Measurements from ENCODE around the gene MTG1.

The MTG1 gene

DNA sequence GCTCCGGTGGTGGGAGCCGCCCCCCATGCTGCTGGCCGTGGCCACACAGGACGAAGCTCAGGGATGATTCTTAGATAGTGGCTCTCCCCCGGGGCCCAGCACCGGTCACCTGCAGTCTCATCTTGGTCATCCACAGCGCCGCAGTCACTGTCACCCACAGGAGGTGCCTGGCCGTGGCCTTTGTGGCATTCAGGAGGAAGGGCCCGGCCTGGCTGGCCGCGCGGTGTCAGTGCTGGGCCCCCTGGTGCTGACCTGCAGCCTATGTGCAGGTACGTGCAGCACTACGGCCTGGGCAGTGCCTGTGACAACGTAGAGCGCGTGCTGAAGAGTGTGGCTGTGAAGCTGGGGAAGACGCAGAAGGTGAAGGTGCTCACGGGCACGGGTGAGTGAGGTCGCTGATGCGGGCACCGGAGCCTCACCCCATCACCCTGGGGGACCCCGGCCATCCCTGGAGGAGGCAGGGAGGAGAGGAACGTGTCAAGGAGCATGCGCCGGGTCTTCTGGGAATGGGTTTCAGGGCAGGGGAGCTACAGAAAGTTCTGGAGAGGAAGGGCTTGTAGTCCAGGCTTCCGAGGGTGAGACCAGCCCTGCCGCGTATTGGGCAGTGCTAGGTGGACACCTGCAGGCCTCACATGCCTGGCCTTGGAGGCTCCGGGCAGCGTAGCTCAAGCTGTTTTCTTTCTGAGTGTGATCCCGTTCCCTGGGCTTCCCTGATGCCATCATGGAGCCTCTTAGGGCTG lies 25.4 kb downstream of the MTG1 start:
- ATAC-seq: no peak; the same call in 2 of the 3 replicates
- no peak for TF ChIP-seq ZNF565 (CRISPR knock-in tag; conservative IDR thresholded peaks at IDR 0.05; ENCODE audit: low read depth)
- no peak for TF ChIP-seq OSR1 (CRISPR knock-in tag; IDR thresholded peaks at IDR 0.05)
- no peak for TF ChIP-seq ZFP30 (CRISPR knock-in tag; IDR thresholded peaks at IDR 0.05)
- TF ChIP-seq ZNF8 (CRISPR knock-in tag; IDR thresholded peaks at IDR 0.05): no peak
- TF ChIP-seq, protein P1, sequence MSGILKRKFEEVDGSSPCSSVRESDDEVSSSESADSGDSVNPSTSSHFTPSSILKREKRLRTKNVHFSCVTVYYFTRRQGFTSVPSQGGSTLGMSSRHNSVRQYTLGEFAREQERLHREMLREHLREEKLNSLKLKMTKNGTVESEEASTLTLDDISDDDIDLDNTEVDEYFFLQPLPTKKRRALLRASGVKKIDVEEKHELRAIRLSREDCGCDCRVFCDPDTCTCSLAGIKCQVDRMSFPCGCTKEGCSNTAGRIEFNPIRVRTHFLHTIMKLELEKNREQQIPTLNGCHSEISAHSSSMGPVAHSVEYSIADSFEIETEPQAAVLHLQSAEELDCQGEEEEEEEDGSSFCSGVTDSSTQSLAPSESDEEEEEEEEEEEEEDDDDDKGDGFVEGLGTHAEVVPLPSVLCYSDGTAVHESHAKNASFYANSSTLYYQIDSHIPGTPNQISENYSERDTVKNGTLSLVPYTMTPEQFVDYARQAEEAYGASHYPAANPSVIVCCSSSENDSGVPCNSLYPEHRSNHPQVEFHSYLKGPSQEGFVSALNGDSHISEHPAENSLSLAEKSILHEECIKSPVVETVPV (CRISPR knock-in tag; IDR thresholded peaks at IDR 0.05): no peak
- no peak for TF ChIP-seq ZC3H10 (CRISPR knock-in tag; IDR thresholded peaks at IDR 0.05)
- TF ChIP-seq ESRRG (CRISPR knock-in tag; IDR thresholded peaks at IDR 0.05): no peak
- no peak for TF ChIP-seq TCF4 (CRISPR knock-in tag; IDR thresholded peaks at IDR 0.05; ENCODE audit: borderline replicate concordance)
- TF ChIP-seq, protein P2, sequence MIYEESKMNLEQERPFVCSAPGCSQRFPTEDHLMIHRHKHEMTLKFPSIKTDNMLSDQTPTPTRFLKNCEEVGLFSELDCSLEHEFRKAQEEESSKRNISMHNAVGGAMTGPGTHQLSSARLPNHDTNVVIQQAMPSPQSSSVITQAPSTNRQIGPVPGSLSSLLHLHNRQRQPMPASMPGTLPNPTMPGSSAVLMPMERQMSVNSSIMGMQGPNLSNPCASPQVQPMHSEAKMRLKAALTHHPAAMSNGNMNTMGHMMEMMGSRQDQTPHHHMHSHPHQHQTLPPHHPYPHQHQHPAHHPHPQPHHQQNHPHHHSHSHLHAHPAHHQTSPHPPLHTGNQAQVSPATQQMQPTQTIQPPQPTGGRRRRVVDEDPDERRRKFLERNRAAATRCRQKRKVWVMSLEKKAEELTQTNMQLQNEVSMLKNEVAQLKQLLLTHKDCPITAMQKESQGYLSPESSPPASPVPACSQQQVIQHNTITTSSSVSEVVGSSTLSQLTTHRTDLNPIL (CRISPR knock-in tag; IDR thresholded peaks at IDR 0.05; ENCODE audit: low read depth): no peak
- TF ChIP-seq, protein P3, sequence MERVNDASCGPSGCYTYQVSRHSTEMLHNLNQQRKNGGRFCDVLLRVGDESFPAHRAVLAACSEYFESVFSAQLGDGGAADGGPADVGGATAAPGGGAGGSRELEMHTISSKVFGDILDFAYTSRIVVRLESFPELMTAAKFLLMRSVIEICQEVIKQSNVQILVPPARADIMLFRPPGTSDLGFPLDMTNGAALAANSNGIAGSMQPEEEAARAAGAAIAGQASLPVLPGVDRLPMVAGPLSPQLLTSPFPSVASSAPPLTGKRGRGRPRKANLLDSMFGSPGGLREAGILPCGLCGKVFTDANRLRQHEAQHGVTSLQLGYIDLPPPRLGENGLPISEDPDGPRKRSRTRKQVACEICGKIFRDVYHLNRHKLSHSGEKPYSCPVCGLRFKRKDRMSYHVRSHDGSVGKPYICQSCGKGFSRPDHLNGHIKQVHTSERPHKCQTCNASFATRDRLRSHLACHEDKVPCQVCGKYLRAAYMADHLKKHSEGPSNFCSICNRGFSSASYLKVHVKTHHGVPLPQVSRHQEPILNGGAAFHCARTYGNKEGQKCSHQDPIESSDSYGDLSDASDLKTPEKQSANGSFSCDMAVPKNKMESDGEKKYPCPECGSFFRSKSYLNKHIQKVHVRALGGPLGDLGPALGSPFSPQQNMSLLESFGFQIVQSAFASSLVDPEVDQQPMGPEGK (CRISPR knock-in tag; IDR thresholded peaks at IDR 0.05; ENCODE audit: borderline replicate concordance): no peak
- TF ChIP-seq CSDC2 (CRISPR knock-in tag; IDR thresholded peaks at IDR 0.05): no peak

DNA sequence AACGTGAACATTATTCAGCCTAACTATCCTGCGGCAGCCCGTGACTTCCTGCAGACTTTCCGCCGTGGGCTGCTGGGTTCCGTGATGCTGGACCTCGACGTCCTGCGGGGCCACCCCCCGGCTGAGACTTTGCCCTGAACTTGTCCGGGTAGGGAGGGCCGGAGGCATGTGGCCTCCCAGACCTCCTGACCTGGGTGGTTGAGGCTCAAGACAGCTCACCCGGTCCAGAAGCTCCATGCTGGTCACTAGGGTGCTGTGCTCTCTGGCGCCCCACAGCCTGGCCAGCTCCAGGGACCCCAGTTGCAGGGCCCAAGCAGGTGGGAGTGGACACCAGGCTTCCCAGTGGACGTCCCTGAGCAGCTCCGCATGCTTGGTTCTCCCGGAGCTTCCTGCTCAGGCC lies 26.1 kb downstream of the MTG1 start:
- ATAC-seq: no peak
- TF ChIP-seq CSDC2 (CRISPR knock-in tag; IDR thresholded peaks at IDR 0.05): no peak
- no peak for TF ChIP-seq ARNTL (CRISPR knock-in tag; IDR thresholded peaks at IDR 0.05; ENCODE audit: borderline replicate concordance, low read depth)
- TF ChIP-seq, protein P3 (CRISPR knock-in tag; IDR thresholded peaks at IDR 0.05; ENCODE audit: borderline replicate concordance): no peak
- TF ChIP-seq ZNF70 (CRISPR knock-in tag; IDR thresholded peaks at IDR 0.05): no peak
- no peak for TF ChIP-seq ISL1 (CRISPR knock-in tag; IDR thresholded peaks at IDR 0.05)
- TF ChIP-seq, protein P4, sequence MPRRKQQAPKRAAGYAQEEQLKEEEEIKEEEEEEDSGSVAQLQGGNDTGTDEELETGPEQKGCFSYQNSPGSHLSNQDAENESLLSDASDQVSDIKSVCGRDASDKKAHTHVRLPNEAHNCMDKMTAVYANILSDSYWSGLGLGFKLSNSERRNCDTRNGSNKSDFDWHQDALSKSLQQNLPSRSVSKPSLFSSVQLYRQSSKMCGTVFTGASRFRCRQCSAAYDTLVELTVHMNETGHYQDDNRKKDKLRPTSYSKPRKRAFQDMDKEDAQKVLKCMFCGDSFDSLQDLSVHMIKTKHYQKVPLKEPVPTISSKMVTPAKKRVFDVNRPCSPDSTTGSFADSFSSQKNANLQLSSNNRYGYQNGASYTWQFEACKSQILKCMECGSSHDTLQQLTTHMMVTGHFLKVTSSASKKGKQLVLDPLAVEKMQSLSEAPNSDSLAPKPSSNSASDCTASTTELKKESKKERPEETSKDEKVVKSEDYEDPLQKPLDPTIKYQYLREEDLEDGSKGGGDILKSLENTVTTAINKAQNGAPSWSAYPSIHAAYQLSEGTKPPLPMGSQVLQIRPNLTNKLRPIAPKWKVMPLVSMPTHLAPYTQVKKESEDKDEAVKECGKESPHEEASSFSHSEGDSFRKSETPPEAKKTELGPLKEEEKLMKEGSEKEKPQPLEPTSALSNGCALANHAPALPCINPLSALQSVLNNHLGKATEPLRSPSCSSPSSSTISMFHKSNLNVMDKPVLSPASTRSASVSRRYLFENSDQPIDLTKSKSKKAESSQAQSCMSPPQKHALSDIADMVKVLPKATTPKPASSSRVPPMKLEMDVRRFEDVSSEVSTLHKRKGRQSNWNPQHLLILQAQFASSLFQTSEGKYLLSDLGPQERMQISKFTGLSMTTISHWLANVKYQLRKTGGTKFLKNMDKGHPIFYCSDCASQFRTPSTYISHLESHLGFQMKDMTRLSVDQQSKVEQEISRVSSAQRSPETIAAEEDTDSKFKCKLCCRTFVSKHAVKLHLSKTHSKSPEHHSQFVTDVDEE (CRISPR knock-in tag; IDR thresholded peaks at IDR 0.05): no peak
- TF ChIP-seq RARB (CRISPR knock-in tag; IDR thresholded peaks at IDR 0.05): no peak
- no peak for TF ChIP-seq ZNF8 (CRISPR knock-in tag; IDR thresholded peaks at IDR 0.05)

DNA sequence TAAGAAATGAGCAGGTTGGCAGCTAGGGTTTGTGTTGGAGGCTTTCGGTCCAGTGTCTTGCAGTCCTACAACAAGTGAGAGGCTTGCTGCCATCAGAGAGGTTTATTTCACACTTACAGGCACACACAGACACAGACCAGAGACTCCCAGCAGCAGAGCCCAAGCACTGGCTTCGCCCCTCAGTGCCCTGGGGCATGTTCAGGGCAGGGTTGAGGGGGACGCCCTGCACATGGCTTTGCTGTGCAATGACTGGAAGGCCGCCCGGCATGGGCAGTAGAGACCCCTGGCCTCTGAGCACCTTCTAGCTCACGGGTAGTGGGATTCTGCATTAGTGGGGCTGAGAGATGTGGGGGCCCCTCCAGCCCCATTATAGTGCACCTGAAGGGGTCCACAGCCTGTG lies 26.6 kb downstream of the MTG1 start:
- TF ChIP-seq ISL1 (CRISPR knock-in tag; IDR thresholded peaks at IDR 0.05): no peak
- no peak for TF ChIP-seq BACH2 (CRISPR knock-in tag; IDR thresholded peaks at IDR 0.05; ENCODE audit: borderline replicate concordance)
- no peak for TF ChIP-seq GLIS3 (CRISPR knock-in tag; IDR thresholded peaks at IDR 0.05)
- TF ChIP-seq RARB (CRISPR knock-in tag; IDR thresholded peaks at IDR 0.05): no peak
- TF ChIP-seq TCF4 (CRISPR knock-in tag; IDR thresholded peaks at IDR 0.05; ENCODE audit: borderline replicate concordance): no peak
- TF ChIP-seq, protein P3 (CRISPR knock-in tag; IDR thresholded peaks at IDR 0.05; ENCODE audit: borderline replicate concordance): no peak
- TF ChIP-seq ZFP30 (CRISPR knock-in tag; IDR thresholded peaks at IDR 0.05): no peak
- no peak for TF ChIP-seq ZNF8 (CRISPR knock-in tag; IDR thresholded peaks at IDR 0.05)
- no peak for TF ChIP-seq ZC3H10 (CRISPR knock-in tag; IDR thresholded peaks at IDR 0.05)
- no peak for ATAC-seq

Measured in SK-N-SH treated with all-trans-retinoic acid at 6 μM for 48 hours (cell line).